AG09319 (cell line): Measurements from ENCODE around the gene TBX21.

Experiments used
- DNase-seq: peaks from one replicate; pipeline ENCODE4 v3.0.0-alpha.2; 2010; ENCODE audit warnings: low read depth; ENCODE audit errors: extremely low read depth
- CTCF ChIP-seq: IDR thresholded peaks from 2 replicates; pipeline ENCODE4 v1.5.1; 2011; ENCODE audit warnings: low read depth, mild to moderate bottlenecking, inconsistent platforms, low read length, moderate library complexity

TBX21 gene

DNA sequence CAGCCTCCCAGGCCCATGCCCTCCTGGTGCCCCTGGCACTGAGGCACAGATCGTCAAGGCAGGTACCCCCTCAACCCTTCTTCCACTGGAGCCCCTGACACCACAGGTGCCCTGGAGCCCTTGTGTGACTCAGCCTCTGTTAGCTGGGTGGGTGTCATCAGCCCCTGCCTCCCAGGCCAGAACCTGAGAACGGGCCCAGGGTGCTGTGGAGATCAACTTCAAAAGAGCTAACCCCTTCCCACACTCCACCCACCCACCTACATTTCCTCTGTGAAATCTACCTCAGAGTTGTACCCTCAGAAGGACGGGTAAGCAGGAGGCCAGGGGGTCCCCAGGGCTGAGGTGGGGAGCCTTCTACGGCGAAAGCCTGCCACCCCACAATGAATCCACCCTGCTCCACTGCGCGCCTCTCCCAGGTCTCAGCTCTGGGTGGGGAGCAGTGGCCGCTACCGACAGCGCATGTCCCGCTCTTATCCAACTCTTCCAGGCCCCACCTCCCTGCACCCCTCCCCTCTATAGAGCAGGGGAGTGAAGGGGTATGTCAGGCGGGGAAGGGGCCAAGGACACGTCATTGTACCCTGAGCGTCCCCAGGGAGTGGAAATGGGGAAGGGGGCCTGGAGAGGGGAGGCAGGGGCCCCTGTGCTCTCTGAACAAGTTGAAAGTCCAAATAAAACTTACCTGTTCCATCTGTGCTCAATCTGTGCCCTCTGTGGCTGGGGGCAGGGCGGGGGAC, 21.5 kb upstream of the TBX21 start:
- no peak for TF ChIP-seq CTCF

GRCh38 chr17:47712330-47713023, 20.6 kb upstream of the TBX21 start:
- DNase-seq = no peak
- TF ChIP-seq CTCF = no peak

More for the DNA sequence above, 21.5 kb upstream of the TBX21 start:
- no peak for DNase-seq

GRCh38 chr17:47713980-47714700, 18.9 kb upstream of the TBX21 start:
- TF ChIP-seq CTCF = no peak
- no peak for DNase-seq

DNA sequence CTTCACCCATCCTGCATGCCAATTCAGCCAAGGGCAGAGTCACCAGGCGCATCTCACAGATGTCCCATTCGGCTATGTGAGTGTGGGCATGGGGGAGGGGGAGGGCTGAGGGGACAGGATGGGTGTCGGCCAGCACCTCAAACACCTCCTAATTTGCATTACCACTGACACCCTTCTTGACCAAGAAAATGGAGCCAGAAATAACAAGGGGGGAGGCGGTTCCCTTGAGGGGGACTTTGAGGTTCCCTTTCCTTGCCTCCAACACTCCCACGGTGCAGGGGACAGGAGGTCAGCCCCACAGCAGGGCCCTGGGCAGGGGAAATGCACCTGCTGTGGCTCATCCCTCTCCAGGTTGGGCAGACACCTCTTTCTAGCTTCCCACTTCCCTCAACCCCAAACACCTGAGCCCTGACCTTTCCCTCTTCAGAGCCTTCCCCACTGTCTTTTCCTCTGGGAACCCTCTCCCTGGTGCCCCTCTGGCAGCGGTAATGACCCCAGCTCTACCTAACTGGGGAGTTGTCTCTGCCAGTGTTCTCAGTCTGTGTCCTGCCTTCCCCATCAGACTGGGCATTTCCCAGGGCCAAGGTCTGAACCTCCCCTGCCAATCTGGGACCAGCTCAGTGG, 18.2 kb upstream of the TBX21 start:
- TF ChIP-seq CTCF = no peak
- no peak for DNase-seq

DNA sequence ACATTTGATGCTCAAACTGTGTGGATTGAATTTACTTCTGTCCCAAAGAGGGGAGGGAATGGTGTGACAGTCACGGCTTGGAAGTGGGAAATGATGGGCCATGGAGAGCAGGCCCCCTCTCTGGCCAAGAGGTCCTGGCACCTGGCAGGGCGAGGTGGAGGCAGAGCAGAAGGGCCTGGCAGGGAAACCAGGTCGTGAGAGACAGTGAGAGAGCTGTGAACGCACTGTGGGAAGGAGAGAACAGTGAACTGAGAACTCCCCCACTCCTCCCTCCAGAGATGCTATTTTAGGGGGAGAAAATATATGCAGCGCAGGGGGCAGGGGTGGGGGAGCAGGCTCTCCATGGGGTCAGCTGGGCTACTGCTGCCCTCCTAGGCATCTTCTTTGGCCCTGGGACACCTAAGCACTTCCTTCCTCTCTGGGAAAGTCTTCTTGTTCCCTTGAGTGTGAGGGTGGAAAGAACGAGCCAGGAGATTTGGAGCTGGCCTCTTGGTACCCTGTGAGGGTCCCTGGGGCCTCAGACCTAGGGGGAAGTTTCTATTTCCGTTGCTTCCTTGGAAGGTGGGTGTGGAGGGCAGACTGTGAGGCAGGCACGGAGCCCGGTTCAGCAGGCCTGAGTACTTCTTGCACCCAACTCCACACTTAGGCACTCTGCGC, 17.2 kb upstream of the TBX21 start:
- no peak for DNase-seq
- TF ChIP-seq CTCF = no peak

- no peak for TF ChIP-seq CTCF
- no peak for DNase-seq
Measured at GRCh38 chr17:47716375-47716774, 16.7 kb upstream of the TBX21 start.
